ENCODE data around the gene ZNF547. TPM values are rescaled to one million over a fixed set of nuclear protein-coding genes. Genes with fewer than 3 reads are reported as not detected.

The ZNF547 gene
- total RNA-seq, 2 donors from 2014 or later, result 1.5 to 3.5 TPM

DNA sequence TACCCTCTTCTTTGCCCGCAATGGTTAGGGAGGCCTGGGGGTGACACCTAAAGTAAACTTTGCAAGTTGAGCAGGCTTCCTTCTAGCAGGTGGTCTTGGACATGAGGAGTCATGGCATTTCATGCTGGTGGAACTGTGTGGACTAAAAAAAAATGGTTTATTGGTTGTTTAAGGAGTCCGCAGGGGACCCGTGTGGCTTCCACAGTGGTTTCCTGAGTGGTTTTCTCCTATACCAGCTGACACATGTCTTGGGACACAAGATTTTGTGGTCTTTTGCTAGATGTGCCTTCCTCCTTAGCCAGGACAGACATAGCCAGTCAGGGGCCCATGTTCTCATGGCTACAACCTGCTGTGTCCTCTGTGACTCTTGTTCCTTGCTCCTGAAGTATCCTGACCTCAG lies 41.6 kb upstream of the ZNF547 start:
- H3K27ac ChIP-seq (ENCODE audit: low read depth, low read length), result no peak overlapping the region
- peaks cover 29% of the 10 kb centered on the region for H3K36me3 ChIP-seq (ENCODE audit: control insufficient read depth, insufficient read depth, low read length)
- TF ChIP-seq, protein P1, sequence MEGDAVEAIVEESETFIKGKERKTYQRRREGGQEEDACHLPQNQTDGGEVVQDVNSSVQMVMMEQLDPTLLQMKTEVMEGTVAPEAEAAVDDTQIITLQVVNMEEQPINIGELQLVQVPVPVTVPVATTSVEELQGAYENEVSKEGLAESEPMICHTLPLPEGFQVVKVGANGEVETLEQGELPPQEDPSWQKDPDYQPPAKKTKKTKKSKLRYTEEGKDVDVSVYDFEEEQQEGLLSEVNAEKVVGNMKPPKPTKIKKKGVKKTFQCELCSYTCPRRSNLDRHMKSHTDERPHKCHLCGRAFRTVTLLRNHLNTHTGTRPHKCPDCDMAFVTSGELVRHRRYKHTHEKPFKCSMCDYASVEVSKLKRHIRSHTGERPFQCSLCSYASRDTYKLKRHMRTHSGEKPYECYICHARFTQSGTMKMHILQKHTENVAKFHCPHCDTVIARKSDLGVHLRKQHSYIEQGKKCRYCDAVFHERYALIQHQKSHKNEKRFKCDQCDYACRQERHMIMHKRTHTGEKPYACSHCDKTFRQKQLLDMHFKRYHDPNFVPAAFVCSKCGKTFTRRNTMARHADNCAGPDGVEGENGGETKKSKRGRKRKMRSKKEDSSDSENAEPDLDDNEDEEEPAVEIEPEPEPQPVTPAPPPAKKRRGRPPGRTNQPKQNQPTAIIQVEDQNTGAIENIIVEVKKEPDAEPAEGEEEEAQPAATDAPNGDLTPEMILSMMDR (conservative IDR thresholded peaks at IDR 0.05), result no peak
- H3K4me1 ChIP-seq (ENCODE audit: control insufficient read depth, insufficient read depth, low read length), result peaks cover 2% of the 10 kb centered on the region
- Mint-ChIP-seq H3K4me1 (peaks cover 12% of the 10 kb centered on the region), H3K27ac (no peak overlapping the region), H3K9me3 (no peaks in the 10 kb centered on the region), H3K4me3 (peak overlapping the region; percentile 83), H3K27me3 (ENCODE audit: insufficient read depth) (peaks cover 17% of the 10 kb centered on the region), H3K36me3 (ENCODE audit: low read depth) (peaks cover 28% of the 10 kb centered on the region)
- DNase-seq, result no peak
- peaks cover 15% of the 10 kb centered on the region for H3K27me3 ChIP-seq (ENCODE audit: control insufficient read depth, insufficient read depth, low read length, poor library complexity, severe bottlenecking)
- WGBS, 2 experiments (ENCODE audit: insufficient coverage in 1 of 2, insufficient read length in 1 of 2), result 93 to 95% methylated on average over 2 to 3 of the region's 3 CpGs
- H3K4me3 ChIP-seq (ENCODE audit: low read length), result peak overlapping the region; percentile 91
- peak overlapping the region; percentile 90 for H3K9ac ChIP-seq (ENCODE audit: extremely low read depth, low read length, poor library complexity, severe bottlenecking)
- no peaks in the 10 kb centered on the region for H3K9me3 ChIP-seq (ENCODE audit: control insufficient read depth, low read length)

DNA sequence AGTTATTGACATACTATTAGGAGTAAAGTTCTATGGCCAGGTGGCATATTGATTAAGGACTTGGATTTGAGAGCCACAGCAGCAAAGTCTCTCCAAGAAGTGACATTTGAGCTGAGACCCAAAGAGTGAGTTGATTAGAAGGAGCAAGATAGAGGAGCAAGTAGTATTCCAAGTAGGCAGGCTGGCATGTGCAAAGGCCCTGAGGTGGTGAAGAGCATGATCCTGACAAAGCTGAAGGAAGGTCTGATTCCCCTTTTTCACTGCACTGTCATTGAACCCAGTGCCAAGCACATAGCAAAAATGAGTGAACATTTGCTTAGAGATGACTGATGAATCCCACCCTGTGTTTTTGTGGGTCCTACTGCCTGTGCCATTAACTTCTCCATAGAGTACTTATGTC lies 38.4 kb upstream of the ZNF547 start:
- H3K27ac Mint-ChIP-seq, result no peak overlapping the region
- Histone ChIP-seq H3K27ac (ENCODE audit: low read depth, low read length) (no peak overlapping the region), H3K4me1 (ENCODE audit: control insufficient read depth, insufficient read depth, low read length) (peaks cover 2% of the 10 kb centered on the region), H3K9ac (ENCODE audit: extremely low read depth, low read length, poor library complexity, severe bottlenecking) (no peak overlapping the region), H3K27me3 (ENCODE audit: control insufficient read depth, insufficient read depth, low read length, poor library complexity, severe bottlenecking) (no peaks in the 10 kb centered on the region), H3K36me3 (ENCODE audit: control insufficient read depth, insufficient read depth, low read length) (peaks cover 59% of the 10 kb centered on the region), H3K4me3 (ENCODE audit: low read length) (no peak overlapping the region), H3K9me3 (ENCODE audit: control insufficient read depth, low read length) (no peaks in the 10 kb centered on the region)
- peaks cover 12% of the 10 kb centered on the region for H3K4me1 Mint-ChIP-seq
- H3K27me3 Mint-ChIP-seq (ENCODE audit: insufficient read depth), result no peaks in the 10 kb centered on the region
- no peak overlapping the region for H3K4me3 Mint-ChIP-seq
- TF ChIP-seq, protein P1 (conservative IDR thresholded peaks at IDR 0.05), result no peak
- H3K9me3 Mint-ChIP-seq, result peaks cover 11% of the 10 kb centered on the region
- DNase-seq, result no peak
- H3K36me3 Mint-ChIP-seq (ENCODE audit: low read depth), result peaks cover 58% of the 10 kb centered on the region

DNA sequence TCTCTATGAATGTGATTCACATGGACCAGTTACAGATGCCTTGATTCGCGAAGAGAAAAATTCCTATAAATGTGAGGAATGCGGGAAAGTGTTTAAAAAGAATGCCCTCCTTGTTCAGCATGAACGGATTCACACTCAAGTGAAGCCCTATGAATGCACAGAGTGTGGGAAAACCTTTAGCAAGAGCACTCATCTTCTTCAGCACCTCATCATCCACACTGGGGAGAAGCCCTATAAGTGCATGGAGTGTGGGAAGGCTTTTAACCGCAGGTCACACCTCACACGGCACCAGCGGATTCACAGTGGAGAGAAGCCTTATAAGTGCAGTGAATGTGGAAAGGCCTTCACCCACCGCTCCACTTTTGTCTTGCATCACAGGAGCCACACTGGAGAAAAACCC lies 35.4 kb upstream of the ZNF547 start:
- no peaks in the 10 kb centered on the region for H3K27me3 ChIP-seq (ENCODE audit: control insufficient read depth, insufficient read depth, low read length, poor library complexity, severe bottlenecking)
- peaks cover 64% of the 10 kb centered on the region for H3K36me3 ChIP-seq (ENCODE audit: control insufficient read depth, insufficient read depth, low read length)
- H3K4me1 ChIP-seq (ENCODE audit: control insufficient read depth, insufficient read depth, low read length), result no peaks in the 10 kb centered on the region
- Mint-ChIP-seq H3K4me1 (no peaks in the 10 kb centered on the region), H3K36me3 (ENCODE audit: low read depth) (peaks cover 61% of the 10 kb centered on the region), H3K4me3 (no peak overlapping the region), H3K9me3 (peaks cover 11% of the 10 kb centered on the region), H3K27ac (no peak overlapping the region), H3K27me3 (ENCODE audit: insufficient read depth) (no peaks in the 10 kb centered on the region)
- no peaks in the 10 kb centered on the region for H3K9me3 ChIP-seq (ENCODE audit: control insufficient read depth, low read length)
- H3K9ac ChIP-seq (ENCODE audit: extremely low read depth, low read length, poor library complexity, severe bottlenecking), result no peak overlapping the region
- no peak for DNase-seq
- TF ChIP-seq, protein P1 (conservative IDR thresholded peaks at IDR 0.05), result no peak
- H3K27ac ChIP-seq (ENCODE audit: low read depth, low read length), result no peak overlapping the region
- 95 to 100% methylated on average over 7 to 8 of the region's 8 CpGs for WGBS, 2 experiments (ENCODE audit: insufficient coverage in 1 of 2, insufficient read length in 1 of 2)
- H3K4me3 ChIP-seq (ENCODE audit: low read length), result no peak overlapping the region
